ENCODE data around the gene MXI1. TPM values are rescaled to one million over a fixed set of nuclear protein-coding genes. Genes with fewer than 3 reads are reported as not detected.
"Not testable (repeated sequence)": the region's sequence is repeated elsewhere in the genome, so short reads cannot be mapped to it uniquely, and the experiment has no call there.

Gene MXI1
- total RNA-seq, 1 experiment from 2014 or later, result 25.8 TPM

- Histone ChIP-seq H4K20me1 (ENCODE audit: insufficient read depth) (no peaks in the 10 kb centered on the region), H3K27me3 (ENCODE audit: insufficient read depth, low read depth) (no peaks in the 10 kb centered on the region), H3K4me1 (replicated peaks; ENCODE audit: insufficient read depth) (peaks cover 43% of the 10 kb centered on the region), H3K9me3 (ENCODE audit: insufficient read depth, low read depth) (peaks cover 6% of the 10 kb centered on the region; the same call in 1 of the 2 replicates), H3K27ac (no peak overlapping the region), H2AFZ (no peak overlapping the region), H3K9me2 (ENCODE audit: insufficient read depth) (no peaks in the 10 kb centered on the region), H3K4me2 (no peak overlapping the region), H3F3A (ENCODE audit: insufficient read depth, low read depth) (peaks cover 42% of the 10 kb centered on the region), H3K79me2 (ENCODE audit: low read depth) (no peaks in the 10 kb centered on the region), H3K4me3 (no peak overlapping the region), H3K36me3 (ENCODE audit: low read depth) (no peaks in the 10 kb centered on the region)
- intact Hi-C loops (cut with micrococcal nuclease; ENCODE audit: unreplicated experiment), result no loop called here
- ChIA-PET CTCF (no interaction called here), POLR2A (ENCODE audit: unreplicated experiment) (no interaction called here)
- TF ChIP-seq CTCF (conservative IDR thresholded peaks at IDR 0.05) (no peak), EZH2 (IDR thresholded peaks at IDR 0.05; ENCODE audit: low read depth) (no peak)
- DNase-seq, result no peak
- no TSS peak for BruUV-seq (replicated peaks)
Observed at GRCh38 chr10:110330675-110331074, 123.3 kb downstream of the MXI1 start.

- H3K79me2 ChIP-seq (ENCODE audit: low read depth); CTCF ChIA-PET; H3K9me2 ChIP-seq (ENCODE audit: insufficient read depth); H3K36me3 ChIP-seq (ENCODE audit: low read depth); H3K4me3 ChIP-seq; BruUV-seq (replicated peaks); H3K27ac ChIP-seq; POLR2A ChIA-PET (ENCODE audit: unreplicated experiment); intact Hi-C loops (cut with micrococcal nuclease; ENCODE audit: unreplicated experiment); H3K9me3 ChIP-seq (ENCODE audit: insufficient read depth, low read depth); H4K20me1 ChIP-seq (ENCODE audit: insufficient read depth); DNase-seq; H2AFZ ChIP-seq; H3K27me3 ChIP-seq (ENCODE audit: insufficient read depth, low read depth); H3K4me2 ChIP-seq: not testable (repeated sequence)
- Histone ChIP-seq H3K4me1 (replicated peaks; ENCODE audit: insufficient read depth) (peaks cover 42% of the 10 kb centered on the region), H3F3A (ENCODE audit: insufficient read depth, low read depth) (peaks cover 42% of the 10 kb centered on the region)
Observed at GRCh38 chr10:110331226-110331795, 123.9 kb downstream of the MXI1 start.

DNA sequence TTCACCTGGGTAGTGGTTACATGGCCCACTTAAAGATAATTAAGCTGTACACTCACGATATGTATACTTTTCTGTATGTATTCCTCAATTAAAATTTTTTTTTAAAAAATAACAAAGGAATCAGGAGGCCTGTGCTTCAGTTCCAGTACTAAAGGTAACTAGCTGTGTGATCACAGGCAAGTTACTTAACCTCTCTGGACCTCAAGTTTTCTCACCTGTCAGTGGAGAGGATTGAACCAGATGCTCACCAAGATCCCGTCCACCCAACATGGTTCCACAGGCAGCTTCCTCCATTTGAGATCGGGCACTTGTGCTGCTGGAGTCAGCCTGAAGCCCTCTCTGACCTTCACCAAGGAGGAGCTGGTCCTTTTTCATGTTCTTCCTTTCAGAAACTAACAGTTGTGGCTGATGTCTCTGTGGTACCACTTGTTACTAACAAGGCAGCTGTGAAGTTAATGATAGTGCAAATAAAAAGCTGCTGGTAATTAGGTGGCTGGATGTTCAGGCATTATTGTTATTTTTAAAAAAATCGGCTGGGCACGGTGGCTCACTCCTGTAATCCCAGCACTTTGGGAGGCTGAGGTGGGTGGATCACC, 126.8 kb downstream of the MXI1 start:
- Histone ChIP-seq H3K9me3 (ENCODE audit: insufficient read depth, low read depth) (peaks cover 6% of the 10 kb centered on the region; the same call in 1 of the 2 replicates), H4K20me1 (ENCODE audit: insufficient read depth) (no peaks in the 10 kb centered on the region), H3F3A (ENCODE audit: insufficient read depth, low read depth) (peaks cover 22% of the 10 kb centered on the region), H3K9me2 (ENCODE audit: insufficient read depth) (no peaks in the 10 kb centered on the region), H3K4me2 (no peak overlapping the region), H3K79me2 (ENCODE audit: low read depth) (no peaks in the 10 kb centered on the region), H3K36me3 (ENCODE audit: low read depth) (no peaks in the 10 kb centered on the region), H2AFZ (no peak overlapping the region), H3K4me1 (replicated peaks; ENCODE audit: insufficient read depth) (peaks cover 24% of the 10 kb centered on the region), H3K27me3 (ENCODE audit: insufficient read depth, low read depth) (no peaks in the 10 kb centered on the region), H3K4me3 (no peak overlapping the region), H3K27ac (no peak overlapping the region)
- no TSS peak for BruUV-seq (replicated peaks)
- TF ChIP-seq CTCF (conservative IDR thresholded peaks at IDR 0.05) (no peak), EZH2 (IDR thresholded peaks at IDR 0.05; ENCODE audit: low read depth) (no peak)
- CTCF ChIA-PET, result no interaction called here
- POLR2A ChIA-PET (ENCODE audit: unreplicated experiment), result no interaction called here
- DNase-seq, result no peak
- intact Hi-C loops (cut with micrococcal nuclease; ENCODE audit: unreplicated experiment), result no loop called here

Data from PC-9 (cell line).